GM19468 (cell line): ENCODE results near the gene SEC23A.
"Not testable (repeated sequence)": the region's sequence is repeated elsewhere in the genome, so short reads cannot be mapped to it uniquely, and the experiment has no call there.

Source experiments
- ATAC-seq: cut with Tn5 transposase; IDR thresholded peaks from one replicate; pipeline ENCODE4 v1.9.1; 2021; ENCODE audit warnings: mild to moderate bottlenecking, moderate library complexity, moderate number of reproducible peaks; ENCODE audit not compliant: unreplicated experiment; ENCODE audit errors: extremely low read depth

Gene SEC23A

GRCh38 chr14:39035336-39035735 lies 67.7 kb downstream of the SEC23A start:
- no peak for ATAC-seq

- ATAC-seq = no peak
These were observed 68.3 kb downstream of the SEC23A start for GRCh38 chr14:39034481-39035296.

GRCh38 chr14:39033371-39033770 lies 69.7 kb downstream of the SEC23A start:
- no peak for ATAC-seq

GRCh38 chr14:39030209-39030608 lies 72.8 kb downstream of the SEC23A start:
- ATAC-seq = no peak

- no peak for ATAC-seq
These were observed 73.2 kb downstream of the SEC23A start for GRCh38 chr14:39029789-39030188.

GRCh38 chr14:39028620-39029019 lies 74.4 kb downstream of the SEC23A start:
- no peak for ATAC-seq

- ATAC-seq = no peak
These were observed 77.0 kb downstream of the SEC23A start for GRCh38 chr14:39025810-39026627.

GRCh38 chr14:39025250-39025809 lies 77.7 kb downstream of the SEC23A start:
- ATAC-seq = no peak

GRCh38 chr14:39023939-39024871 lies 78.8 kb downstream of the SEC23A start:
- no peak for ATAC-seq

- not testable (repeated sequence) for ATAC-seq
These were observed 85.7 kb downstream of the SEC23A start for GRCh38 chr14:39017096-39018016.

GRCh38 chr14:39016733-39017095 lies 86.3 kb downstream of the SEC23A start:
- no peak for ATAC-seq

GRCh38 chr14:39015964-39016577 lies 87.0 kb downstream of the SEC23A start:
- ATAC-seq = no peak

GRCh38 chr14:39015360-39015961 lies 87.6 kb downstream of the SEC23A start:
- no peak for ATAC-seq

- no peak for ATAC-seq
These were observed 88.6 kb downstream of the SEC23A start for GRCh38 chr14:39014460-39014859.

GRCh38 chr14:39008965-39009364 lies 94.1 kb downstream of the SEC23A start:
- ATAC-seq = not testable (repeated sequence)

- no peak for ATAC-seq
These were observed 96.2 kb downstream of the SEC23A start for GRCh38 chr14:39006721-39007410.

- no peak for ATAC-seq
These were observed 97.8 kb downstream of the SEC23A start for GRCh38 chr14:39005044-39005880.
